GM19438 (cell line): ENCODE measurements around the gene LINC00305.

ENCODE experiments used
- ATAC-seq: cut with Tn5 transposase; IDR thresholded peaks from one replicate; pipeline ENCODE4 v1.9.1; 2021; ENCODE audit warnings: low read depth; ENCODE audit not compliant: unreplicated experiment

Gene LINC00305

GRCh38 chr18:64116571-64117175, 32.2 kb downstream of the LINC00305 start:
- no peak for ATAC-seq

- ATAC-seq = no peak
Observed at GRCh38 chr18:64115881-64116280, 33.0 kb downstream of the LINC00305 start.

GRCh38 chr18:64111950-64112349, 36.9 kb downstream of the LINC00305 start:
- ATAC-seq = no peak

GRCh38 chr18:64110692-64111480, 38.0 kb downstream of the LINC00305 start:
- no peak for ATAC-seq

- ATAC-seq = no peak
Observed at GRCh38 chr18:64103986-64104385, 44.9 kb downstream of the LINC00305 start.

- peak; percentile 58 for ATAC-seq
Observed at GRCh38 chr18:64100116-64100922, 48.6 kb downstream of the LINC00305 start.

- peak; percentile 73 for ATAC-seq
Observed at GRCh38 chr18:64099244-64099643, 49.6 kb downstream of the LINC00305 start.

- ATAC-seq = no peak
Observed at GRCh38 chr18:64097497-64097896, 51.4 kb downstream of the LINC00305 start.

- ATAC-seq = no peak
Observed at GRCh38 chr18:64095056-64095455, 53.8 kb downstream of the LINC00305 start.

- ATAC-seq = no peak
Observed at GRCh38 chr18:64094210-64094609, 54.7 kb downstream of the LINC00305 start.

GRCh38 chr18:64091526-64091925, 57.4 kb downstream of the LINC00305 start:
- peak; percentile 69 for ATAC-seq

GRCh38 chr18:64090876-64091275, 58.0 kb downstream of the LINC00305 start:
- ATAC-seq = no peak

GRCh38 chr18:64083916-64084315, 65.0 kb downstream of the LINC00305 start:
- ATAC-seq = no peak

GRCh38 chr18:64082513-64082912, 66.4 kb downstream of the LINC00305 start:
- ATAC-seq = no peak

- ATAC-seq = no peak
Observed at GRCh38 chr18:64082054-64082453, 66.8 kb downstream of the LINC00305 start.

- ATAC-seq = no peak
Observed at GRCh38 chr18:64073971-64074370, 74.9 kb downstream of the LINC00305 start.

GRCh38 chr18:64055019-64055418, 93.9 kb downstream of the LINC00305 start:
- ATAC-seq = no peak

- ATAC-seq = no peak
Observed at GRCh38 chr18:64053246-64053645, 95.6 kb downstream of the LINC00305 start.

- ATAC-seq = no peak
Observed at GRCh38 chr18:64052772-64053171, 96.1 kb downstream of the LINC00305 start.

- ATAC-seq = no peak
Observed at GRCh38 chr18:64044616-64045015, 104.3 kb downstream of the LINC00305 start.

GRCh38 chr18:64042728-64043358, 106.0 kb downstream of the LINC00305 start:
- no peak for ATAC-seq
